GM12865 (cell line): ENCODE results near the gene NAV3.

Experiments used
- DNase-seq: peaks from one replicate; pipeline ENCODE4 v3.0.0; 2010; ENCODE audit warnings: low read depth
- H3K4me3 ChIP-seq: 2 replicates; pipeline ENCODE4 v1.5.1; 2011; ENCODE audit warnings: mild to moderate bottlenecking, low read depth, low read length, control low read depth
- CTCF ChIP-seq: IDR thresholded peaks from 2 replicates; pipeline ENCODE4 v1.5.1; 2011; ENCODE audit warnings: low read length, control low read depth, low read depth, inconsistent platforms; ENCODE audit not compliant: insufficient read depth; ENCODE audit errors: missing control alignments

NAV3 gene

DNA sequence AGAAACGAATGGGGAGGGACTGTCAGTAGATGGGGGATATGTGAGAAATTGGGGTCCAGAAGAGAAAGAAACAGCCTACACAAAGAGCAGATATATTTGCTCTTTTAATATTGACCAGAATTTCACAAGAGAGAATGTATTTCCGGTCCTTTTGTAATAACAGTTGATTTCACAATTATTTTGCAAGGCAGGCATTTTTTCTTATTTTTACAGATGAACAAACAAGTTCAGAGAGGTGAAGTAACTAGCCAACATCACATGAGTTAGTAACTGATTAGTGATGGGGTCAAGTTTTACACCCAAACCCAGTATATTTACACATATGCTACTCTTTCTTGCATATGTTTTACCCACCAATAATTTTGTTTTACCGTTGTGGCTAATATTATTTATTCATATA is 188.2 kb downstream of the NAV3 start:
- no peak for DNase-seq
- H3K4me3 ChIP-seq = no peak overlapping the region
- no peak for TF ChIP-seq CTCF

GRCh38 chr12:78028426-78028825 is 197.7 kb downstream of the NAV3 start:
- H3K4me3 ChIP-seq = no peak overlapping the region
- TF ChIP-seq CTCF = no peak
- no peak for DNase-seq

GRCh38 chr12:78034025-78034424 is 203.3 kb downstream of the NAV3 start:
- no peak overlapping the region for H3K4me3 ChIP-seq
- no peak for TF ChIP-seq CTCF
- DNase-seq = peak; percentile 30

- peak; percentile 5 for DNase-seq
- H3K4me3 ChIP-seq = no peak overlapping the region
Observed at GRCh38 chr12:78035901-78036606, 205.4 kb downstream of the NAV3 start.

GRCh38 chr12:78036874-78037273 is 206.2 kb downstream of the NAV3 start:
- no peak overlapping the region for H3K4me3 ChIP-seq
- TF ChIP-seq CTCF = no peak

More at GRCh38 chr12:78035901-78036606, 205.4 kb downstream of the NAV3 start:
- no peak for TF ChIP-seq CTCF

GRCh38 chr12:78037707-78038106 is 207.0 kb downstream of the NAV3 start:
- TF ChIP-seq CTCF = no peak
- DNase-seq = no peak

More at GRCh38 chr12:78036874-78037273, 206.2 kb downstream of the NAV3 start:
- DNase-seq = no peak

GRCh38 chr12:78038541-78038940 is 207.8 kb downstream of the NAV3 start:
- H3K4me3 ChIP-seq = no peak overlapping the region
- no peak for TF ChIP-seq CTCF
- no peak for DNase-seq

More at GRCh38 chr12:78037707-78038106, 207.0 kb downstream of the NAV3 start:
- no peak overlapping the region for H3K4me3 ChIP-seq
